Neural cell (in vitro differentiated cells): ENCODE data around the gene PSMD3. TPM values are rescaled to one million over a fixed set of nuclear protein-coding genes. Genes with fewer than 3 reads are reported as not detected.

ENCODE experiments used
- H2AFZ ChIP-seq: fragments of 200-600, 300-800 bp; sonication (generic), shearing (Covaris generic); 2 replicates; pipeline ENCODE4 v1.6.0; 2014; ENCODE audit warnings: low read depth, mild to moderate bottlenecking, antibody characterized with exemption, low read length, moderate library complexity
- H3F3A ChIP-seq: fragments of 200-600 bp; shearing (Covaris generic); 2 replicates; pipeline ENCODE4 v1.6.1; 2016; ENCODE audit warnings: mild to moderate bottlenecking, moderate library complexity, mixed read lengths, antibody characterized with exemption, low read length; ENCODE audit not compliant: insufficient read depth, poor library complexity, severe bottlenecking
- H3K27ac ChIP-seq: fragments of 200-600, 300-800 bp; sonication (generic), shearing (Covaris generic); 2 replicates; pipeline ENCODE4 v1.5.1; 2014; ENCODE audit warnings: mild to moderate bottlenecking, low read length, moderate library complexity
- H3K27me3 ChIP-seq: fragments of 300-800, 200-600 bp; sonication (generic), shearing (Covaris generic); 2 replicates; pipeline ENCODE4 v1.6.0; 2014; ENCODE audit warnings: mild to moderate bottlenecking, low read depth, low read length, moderate library complexity; ENCODE audit not compliant: insufficient read depth
- H3K36me3 ChIP-seq: fragments of 300-800, 200-600 bp; sonication (generic), shearing (Covaris generic); 2 replicates; pipeline ENCODE4 v1.5.1; 2014; ENCODE audit warnings: mild to moderate bottlenecking, antibody characterized with exemption, low read length, moderate library complexity; ENCODE audit not compliant: insufficient read depth
- H3K4me2 ChIP-seq: fragments of 300-800, 200-600 bp; sonication (generic), shearing (Covaris generic); 2 replicates; pipeline ENCODE4 v1.6.0; 2014; ENCODE audit warnings: mild to moderate bottlenecking, low read length
- H3K4me3 ChIP-seq: fragments of 300-800, 200-600 bp; sonication (generic), shearing (Covaris generic); 2 replicates; pipeline ENCODE4 v1.5.1; 2014; ENCODE audit warnings: mild to moderate bottlenecking, low read length, moderate library complexity
- H3K79me2 ChIP-seq: fragments of 200-600 bp; shearing (Covaris generic); replicated peaks from 2 replicates; pipeline ENCODE4 v1.6.0; 2014; ENCODE audit warnings: mild to moderate bottlenecking, low read length, moderate library complexity; ENCODE audit not compliant: insufficient read depth
- H3K9ac ChIP-seq: fragments of 300-800, 200-600 bp; sonication (generic), shearing (Covaris generic); 2 replicates; pipeline ENCODE4 v1.6.1; 2016; ENCODE audit warnings: mild to moderate bottlenecking, low read length, mixed read lengths
- H3K9me2 ChIP-seq: fragments of 200-600 bp; shearing (Covaris generic); 2 replicates; pipeline ENCODE4 v1.6.1; 2016; ENCODE audit warnings: mild to moderate bottlenecking, low read length, mixed read lengths; ENCODE audit not compliant: insufficient read depth
- H3K9me3 ChIP-seq: fragments of 200-600, 300-800 bp; sonication (generic), shearing (Covaris generic); 2 replicates; pipeline ENCODE4 v1.6.1; 2016; ENCODE audit warnings: mild to moderate bottlenecking, mixed run types, low read length, moderate library complexity, mixed read lengths
- H4K20me1 ChIP-seq: fragments of 200-600 bp; shearing (Covaris generic); 2 replicates; pipeline ENCODE4 v1.6.1; 2016; ENCODE audit warnings: mild to moderate bottlenecking, mixed run types; ENCODE audit not compliant: insufficient read depth
- CTCF ChIP-seq: fragments of 450-650 bp; IDR thresholded peaks from 2 replicates; pipeline ENCODE4 v1.5.1; 2014; ENCODE audit warnings: antibody characterized with exemption, mild to moderate bottlenecking, moderate library complexity; ENCODE audit not compliant: poor library complexity, severe bottlenecking
- EP300 ChIP-seq: fragments of 450-650 bp; conservative IDR thresholded peaks from 2 replicates; pipeline ENCODE4 v1.6.1; 2014; ENCODE audit warnings: antibody characterized with exemption, mild to moderate bottlenecking, moderate library complexity; ENCODE audit not compliant: poor library complexity, severe bottlenecking
- EZH2 ChIP-seq: fragments of 200-600, 300-800 bp; shearing (Covaris generic), sonication (generic); IDR thresholded peaks from 2 replicates; pipeline ENCODE4 v1.6.1; 2014; ENCODE audit warnings: antibody characterized with exemption, low read length, borderline replicate concordance, mild to moderate bottlenecking; ENCODE audit not compliant: insufficient read depth, poor library complexity, severe bottlenecking
- MXI1 ChIP-seq: fragments of 450-650 bp; conservative IDR thresholded peaks from 2 replicates; pipeline ENCODE4 v1.6.1; 2014; ENCODE audit warnings: antibody characterized with exemption, mild to moderate bottlenecking; ENCODE audit not compliant: poor library complexity, severe bottlenecking
- POLR2AphosphoS5 ChIP-seq: IDR thresholded peaks from 2 replicates; pipeline ENCODE4 v1.6.1; 2012
- RAD21 ChIP-seq: fragments of 450-650 bp; conservative IDR thresholded peaks from 2 replicates; pipeline ENCODE4 v1.6.1; 2014; ENCODE audit warnings: antibody characterized with exemption, mild to moderate bottlenecking, moderate library complexity
- REST ChIP-seq: IDR thresholded peaks from 2 replicates; pipeline ENCODE4 v1.6.1; 2012; ENCODE audit warnings: borderline replicate concordance
- SMC3 ChIP-seq: fragments of 450-650 bp; conservative IDR thresholded peaks from 2 replicates; pipeline ENCODE4 v1.6.1; 2014; ENCODE audit warnings: antibody characterized with exemption, mild to moderate bottlenecking, moderate library complexity; ENCODE audit not compliant: poor library complexity
- TAF1 ChIP-seq: IDR thresholded peaks from 2 replicates; pipeline ENCODE4 v1.6.1; 2012; ENCODE audit warnings: low read depth
- polyA plus RNA-seq: library from polyadenylated mRNA; depleted of rRNA; stranded (reverse); fragments of >200 nt; gene quantifications from 2 replicates; pipeline ENCODE4 v1.2.3, GENCODE V29; 2014

Gene PSMD3
- polyA plus RNA-seq, 1 donor from 2014 or later: 117 TPM

GRCh38 chr17:39955726-39956225 is 24.8 kb upstream of the PSMD3 start:
- no peak for TF ChIP-seq MXI1
- TF ChIP-seq POLR2AphosphoS5: no peak

GRCh38 chr17:39960524-39961041 is 20.0 kb upstream of the PSMD3 start:
- no peak overlapping the region for H2AFZ ChIP-seq
- H3K36me3 ChIP-seq: no peaks in the 10 kb centered on the region
- H3K9ac ChIP-seq: no peak overlapping the region
- no peak for TF ChIP-seq REST
- H3F3A ChIP-seq: no peaks in the 10 kb centered on the region
- no peaks in the 10 kb centered on the region for H3K9me2 ChIP-seq
- no peak overlapping the region for H3K27ac ChIP-seq
- H3K4me2 ChIP-seq: no peak overlapping the region
- no peaks in the 10 kb centered on the region for H3K79me2 ChIP-seq
- H3K4me3 ChIP-seq: no peak overlapping the region
- no peaks in the 10 kb centered on the region for H4K20me1 ChIP-seq
- H3K9me3 ChIP-seq: no peaks in the 10 kb centered on the region
- H3K27me3 ChIP-seq: no peaks in the 10 kb centered on the region

More at GRCh38 chr17:39955726-39956225, 24.8 kb upstream of the PSMD3 start:
- no peaks in the 10 kb centered on the region for H4K20me1 ChIP-seq
- H3K79me2 ChIP-seq: no peaks in the 10 kb centered on the region
- no peaks in the 10 kb centered on the region for H3F3A ChIP-seq
- H3K4me2 ChIP-seq: no peak overlapping the region
- H2AFZ ChIP-seq: no peak overlapping the region
- no peaks in the 10 kb centered on the region for H3K36me3 ChIP-seq
- no peaks in the 10 kb centered on the region for H3K9me3 ChIP-seq
- H3K9me2 ChIP-seq: no peaks in the 10 kb centered on the region
- H3K27me3 ChIP-seq: no peaks in the 10 kb centered on the region
- H3K9ac ChIP-seq: no peak overlapping the region
- H3K4me3 ChIP-seq: no peak overlapping the region
- H3K27ac ChIP-seq: no peak overlapping the region

GRCh38 chr17:39962642-39963220 is 17.9 kb upstream of the PSMD3 start, which contains the start of gene GSDMA:
GSDMA (plus strand) TSS chr17:39963004; CDS start chr17:39965688, 2,684 bp downstream.
- no peak within 1 kb of the TSS for H3K4me2 ChIP-seq
- H3K9me3 ChIP-seq: no peaks in the 10 kb centered on the region
- H3K36me3 ChIP-seq: no peaks in the 10 kb centered on the region
- no peak within 1 kb of the TSS for H2AFZ ChIP-seq
- no peaks in the 10 kb centered on the region for H4K20me1 ChIP-seq
- no peak within 1 kb of the TSS for H3K27ac ChIP-seq
- no peak within 1 kb of the TSS for H3K4me3 ChIP-seq
- no peaks in the 10 kb centered on the region for H3K27me3 ChIP-seq
- no peak within 1 kb of the TSS for H3K9ac ChIP-seq
- H3K9me2 ChIP-seq: no peaks in the 10 kb centered on the region
- no peak for TF ChIP-seq CTCF
- no peak for TF ChIP-seq RAD21
- no peak for TF ChIP-seq EP300
- TF ChIP-seq POLR2AphosphoS5: no peak
- no peak for TF ChIP-seq TAF1
- no peak for TF ChIP-seq REST
- no peak for TF ChIP-seq MXI1
- no peak for TF ChIP-seq EZH2
- no peak for TF ChIP-seq SMC3
- H3F3A ChIP-seq: no peaks in the 10 kb centered on the region
- no peaks in the 10 kb centered on the region for H3K79me2 ChIP-seq
